ENCODE measurements around the gene UBR2.
A peak's percentile ranks its signal among the peaks of the same experiment; 100 is the strongest.
"Not testable (repeated sequence)": the region's sequence is repeated elsewhere in the genome, so short reads cannot be mapped to it uniquely, and the experiment has no call there.

The UBR2 gene

DNA sequence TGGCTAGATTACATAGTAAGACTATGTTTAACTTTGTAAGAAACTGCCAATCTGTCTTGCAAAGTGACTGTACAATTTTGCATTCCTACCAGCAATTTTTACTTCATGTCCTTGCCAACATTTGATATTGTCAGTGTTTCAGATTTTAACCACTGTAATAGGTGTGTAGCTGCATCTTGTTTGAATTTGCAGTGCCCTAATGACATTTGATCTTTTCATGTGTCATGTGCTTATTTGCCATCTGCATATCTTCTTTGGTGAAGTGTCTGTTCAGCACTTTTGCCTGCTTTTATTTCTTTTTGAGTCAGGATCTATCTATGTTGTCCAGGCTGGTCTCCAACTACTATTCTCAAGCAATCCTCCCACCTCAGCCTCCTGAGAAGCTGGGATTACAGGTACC, 161.0 kb downstream of the UBR2 start:
- CTCF ChIA-PET, result interaction anchor here (0.7 to 4.1 kb wide), 5 partner anchors 14 to 152 kb away, joined by 3 to 55 read pairs (median 11); no protein-coding TSS in a partner anchor
- no peak for DNase-seq
- Mint-ChIP-seq H3K27me3 (peaks cover 28% of the 10 kb centered on the region), H3K4me3 (no peak overlapping the region), H3K27ac (no peak overlapping the region), H3K36me3 (peaks cover 3% of the 10 kb centered on the region), H3K4me1 (peaks cover 22% of the 10 kb centered on the region), H3K9me3 (no peaks in the 10 kb centered on the region)

DNA sequence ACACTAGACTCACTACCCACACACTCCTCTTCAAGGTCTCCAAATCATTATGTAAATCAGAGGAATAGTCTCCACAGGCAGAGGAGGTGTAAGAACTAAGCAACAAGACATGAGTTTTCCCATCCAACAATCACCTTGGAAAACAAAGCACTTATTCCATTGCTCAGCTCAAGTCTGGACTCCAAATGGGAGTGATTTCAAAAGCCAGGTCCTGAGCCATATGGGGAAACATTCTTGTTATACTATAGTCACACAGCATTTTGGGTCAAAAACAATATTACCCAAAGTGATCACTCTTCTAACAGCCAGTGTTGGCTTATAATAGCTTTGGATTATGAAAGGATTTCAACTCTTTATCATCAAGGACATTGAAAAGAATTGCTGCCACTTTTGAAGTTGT, 162.2 kb downstream of the UBR2 start:
- Mint-ChIP-seq H3K36me3 (peaks cover 3% of the 10 kb centered on the region), H3K27ac (peak overlapping the region; percentile 95), H3K4me3 (peak overlapping the region; percentile 79), H3K9me3 (no peaks in the 10 kb centered on the region), H3K27me3 (peaks cover 17% of the 10 kb centered on the region), H3K4me1 (peaks cover 22% of the 10 kb centered on the region)
- CTCF ChIA-PET, result interaction anchor here (0.6 to 4.1 kb wide), 21 partner anchors 10 to 178 kb away, joined by 3 to 55 read pairs (median 5); partner anchors contain the start of genes RPL7L1, TBCC and UBR2
- DNase-seq, result no peak

GRCh38 chr6:42726485-42727086, 162.8 kb downstream of the UBR2 start:
- peak overlapping the region; percentile 79 for H3K4me3 Mint-ChIP-seq

DNA sequence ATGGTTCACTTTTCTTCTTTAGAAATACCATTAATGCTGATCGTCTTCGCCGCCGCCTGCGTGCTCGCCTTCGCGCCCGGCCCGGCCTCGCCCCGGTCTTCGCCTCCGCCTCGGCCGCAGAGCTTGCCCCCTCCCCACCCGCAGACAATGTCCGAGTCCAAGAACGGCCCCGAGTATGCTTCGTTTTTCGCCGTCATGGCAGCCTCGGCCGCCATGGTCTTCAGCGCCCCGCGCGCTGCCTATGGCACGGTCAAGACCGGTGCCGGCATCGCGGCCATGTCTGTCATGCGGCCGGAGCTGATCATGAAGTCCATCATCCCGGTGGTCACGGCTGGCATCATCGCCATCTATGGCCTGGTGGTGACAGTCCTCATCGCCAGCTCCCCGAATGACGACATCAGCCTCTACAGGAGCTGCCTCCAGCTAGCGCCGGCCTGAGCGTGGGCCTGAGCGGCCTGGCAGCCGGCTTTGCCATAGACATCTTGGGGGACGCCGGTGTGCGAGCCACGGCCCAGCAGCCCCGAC, 163.3 kb downstream of the UBR2 start:
- peak overlapping the region; percentile 79 for H3K4me3 Mint-ChIP-seq
- H3K27me3 Mint-ChIP-seq, result peaks cover 17% of the 10 kb centered on the region
- H3K9me3 Mint-ChIP-seq, result no peaks in the 10 kb centered on the region
- CTCF ChIA-PET, result interaction anchor here (1.0 to 4.1 kb wide), 10 partner anchors 21 to 175 kb away, joined by 4 to 55 read pairs (median 6); partner anchors contain the start of gene UBR2
- H3K4me1 Mint-ChIP-seq, result peaks cover 22% of the 10 kb centered on the region
- DNase-seq, result no peak
- peaks cover 3% of the 10 kb centered on the region for H3K36me3 Mint-ChIP-seq
- peak overlapping the region; percentile 95 for H3K27ac Mint-ChIP-seq

More at GRCh38 chr6:42726485-42727086, 162.8 kb downstream of the UBR2 start:
- Mint-ChIP-seq H3K4me1 (peaks cover 22% of the 10 kb centered on the region), H3K36me3 (peaks cover 3% of the 10 kb centered on the region), H3K27me3 (peaks cover 17% of the 10 kb centered on the region), H3K9me3 (no peaks in the 10 kb centered on the region), H3K27ac (peak overlapping the region; percentile 95)
- peak; percentile 79 for DNase-seq
- CTCF ChIA-PET, result interaction anchor here (0.6 to 4.1 kb wide), 22 partner anchors 9 to 179 kb away, joined by 3 to 55 read pairs (median 5); partner anchors contain the start of genes RPL7L1, TBCC and UBR2

GRCh38 chr6:42727627-42728026, 163.8 kb downstream of the UBR2 start:
- CTCF ChIA-PET, result interaction anchor here (1.0 to 4.1 kb wide), 8 partner anchors 21 to 176 kb away, joined by 4 to 55 read pairs (median 6); partner anchors contain the start of gene UBR2
- peaks cover 3% of the 10 kb centered on the region for H3K36me3 Mint-ChIP-seq
- no peak for DNase-seq

DNA sequence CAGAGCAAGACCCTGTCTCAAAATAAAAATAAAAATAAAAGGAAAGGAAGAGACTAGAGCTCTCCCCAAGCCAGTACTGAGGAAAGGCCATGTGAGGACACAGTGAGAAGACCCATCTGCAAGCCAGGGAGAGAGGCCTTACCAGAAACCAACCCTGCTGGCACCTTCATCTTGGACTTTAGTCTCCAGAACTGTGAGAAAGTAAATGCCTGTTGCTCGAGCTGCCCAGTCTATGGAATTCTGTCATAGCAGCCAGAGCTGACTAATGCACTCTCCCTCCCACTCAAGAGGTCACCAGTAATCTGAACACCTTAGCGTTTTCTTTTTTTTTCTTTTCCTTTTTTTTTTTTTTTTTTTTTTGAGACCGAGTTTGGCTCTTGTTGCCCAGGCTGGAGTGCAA, 165.9 kb downstream of the UBR2 start:
- Mint-ChIP-seq H3K27ac (no peak overlapping the region), H3K27me3 (peaks cover 17% of the 10 kb centered on the region)
- no peak for DNase-seq

More at GRCh38 chr6:42727627-42728026, 163.8 kb downstream of the UBR2 start:
- H3K27me3 Mint-ChIP-seq, result peaks cover 17% of the 10 kb centered on the region
- no peaks in the 10 kb centered on the region for H3K9me3 Mint-ChIP-seq
- no peak overlapping the region for H3K4me3 Mint-ChIP-seq
- peak overlapping the region; percentile 7 for H3K27ac Mint-ChIP-seq
- H3K4me1 Mint-ChIP-seq, result peaks cover 22% of the 10 kb centered on the region

GRCh38 chr6:42733867-42734481, 170.1 kb downstream of the UBR2 start:
- not testable (repeated sequence) for H3K4me3 Mint-ChIP-seq, H3K27ac Mint-ChIP-seq, H3K4me1 Mint-ChIP-seq, DNase-seq, H3K36me3 Mint-ChIP-seq, H3K9me3 Mint-ChIP-seq
- H3K27me3 Mint-ChIP-seq, result peaks cover 28% of the 10 kb centered on the region
- CTCF ChIA-PET, result interaction anchor here (0.6 to 0.8 kb wide), 2 partner anchors 12 to 248 kb away, joined by 3 to 5 read pairs; no protein-coding TSS in a partner anchor

More for the DNA sequence above, 165.9 kb downstream of the UBR2 start:
- Mint-ChIP-seq H3K4me3 (no peak overlapping the region), H3K36me3 (peaks cover 3% of the 10 kb centered on the region), H3K4me1 (peaks cover 22% of the 10 kb centered on the region), H3K9me3 (no peaks in the 10 kb centered on the region)
- CTCF ChIA-PET, result interaction anchor here (0.6 to 1.7 kb wide), 5 partner anchors 11 to 557 kb away, joined by 3 to 5 read pairs (median 3); partner anchors contain the start of gene RPL7L1

DNA sequence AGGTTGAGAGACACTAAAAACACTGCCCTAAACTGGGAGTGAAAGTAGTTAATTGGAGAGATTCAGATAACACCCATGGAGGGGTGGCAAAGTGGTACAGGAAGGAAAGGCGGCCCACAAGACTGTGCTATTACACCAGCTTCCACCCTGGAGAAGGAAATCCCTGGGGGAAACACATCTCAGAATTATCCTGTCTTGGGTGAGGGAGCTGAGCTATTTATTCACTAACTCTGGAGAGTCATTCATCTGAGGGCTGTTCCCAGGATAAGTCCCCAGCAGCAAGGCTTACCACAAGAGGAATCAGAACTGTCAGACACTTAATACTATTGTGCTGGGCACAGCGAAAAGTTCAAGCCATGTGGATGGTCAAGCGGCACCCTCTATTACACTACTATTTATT, 172.1 kb downstream of the UBR2 start:
- Mint-ChIP-seq H3K27me3 (peaks cover 34% of the 10 kb centered on the region), H3K4me1 (no peaks in the 10 kb centered on the region), H3K27ac (no peak overlapping the region), H3K36me3 (no peaks in the 10 kb centered on the region), H3K9me3 (no peaks in the 10 kb centered on the region), H3K4me3 (no peak overlapping the region)
- no peak for DNase-seq
- CTCF ChIA-PET, result interaction anchor here (1.0 kb wide), 1 partner anchor 10 kb away, joined by 4 read pairs; no protein-coding TSS in a partner anchor

DNA sequence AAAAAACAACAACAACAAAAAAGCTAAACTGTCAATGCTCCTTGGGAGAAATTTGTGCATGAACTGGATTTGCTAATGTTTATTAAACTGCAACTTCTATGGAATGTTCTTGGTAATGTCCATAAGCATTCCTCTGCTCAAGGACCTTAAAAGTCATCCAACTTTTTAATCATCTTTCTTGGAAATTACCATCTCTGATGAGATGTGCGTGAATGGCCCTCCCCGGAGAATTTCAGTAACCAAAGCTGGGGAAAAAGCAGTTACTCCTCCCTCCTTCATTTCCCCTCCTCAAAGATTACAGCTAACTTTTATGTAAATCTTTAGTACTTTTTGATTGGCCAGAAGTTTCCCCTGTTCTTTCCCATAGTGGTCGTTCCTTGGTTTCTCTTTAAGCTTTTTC, 176.9 kb downstream of the UBR2 start:
- Mint-ChIP-seq H3K4me1 (peaks cover 17% of the 10 kb centered on the region), H3K4me3 (no peak overlapping the region), H3K36me3 (peaks cover 14% of the 10 kb centered on the region), H3K27me3 (peaks cover 37% of the 10 kb centered on the region), H3K9me3 (no peaks in the 10 kb centered on the region), H3K27ac (no peak overlapping the region)
- DNase-seq, result no peak
- CTCF ChIA-PET, result interaction anchor here (1.1 to 1.2 kb wide), 2 partner anchors 10 to 78 kb away, joined by 3 read pairs; no protein-coding TSS in a partner anchor

GRCh38 chr6:42742116-42742894, 178.5 kb downstream of the UBR2 start:
- no peak for DNase-seq
- Mint-ChIP-seq H3K4me3 (no peak overlapping the region), H3K36me3 (peaks cover 16% of the 10 kb centered on the region), H3K9me3 (no peaks in the 10 kb centered on the region), H3K27ac (no peak overlapping the region), H3K4me1 (peaks cover 19% of the 10 kb centered on the region), H3K27me3 (peaks cover 28% of the 10 kb centered on the region)
- CTCF ChIA-PET, result interaction anchor here (0.7 to 1.4 kb wide), 2 partner anchors 11 to 149 kb away, joined by 3 to 4 read pairs; no protein-coding TSS in a partner anchor
